SU-DHL-6 (cell line): ENCODE data around the gene ITIH4.

Source experiments
- EZH2phosphoT487 ChIP-seq: fragments of 200-600 bp; sonication (generic), shearing (Covaris generic); conservative IDR thresholded peaks from 2 replicates; pipeline ENCODE4 v1.6.1; 2018; ENCODE audit warnings: mild to moderate bottlenecking, antibody characterized with exemption, low read length, moderate library complexity, mixed read lengths
- TF ChIP-seq, protein P1 (sequence below): fragments of 200-600 bp; sonication (generic); IDR thresholded peaks from one replicate; pipeline ENCODE4 v1.5.1; 2017; ENCODE audit warnings: antibody characterized with exemption, mild to moderate bottlenecking, low read length, moderate library complexity; ENCODE audit not compliant: insufficient read depth, poor library complexity, severe bottlenecking

DNA sequence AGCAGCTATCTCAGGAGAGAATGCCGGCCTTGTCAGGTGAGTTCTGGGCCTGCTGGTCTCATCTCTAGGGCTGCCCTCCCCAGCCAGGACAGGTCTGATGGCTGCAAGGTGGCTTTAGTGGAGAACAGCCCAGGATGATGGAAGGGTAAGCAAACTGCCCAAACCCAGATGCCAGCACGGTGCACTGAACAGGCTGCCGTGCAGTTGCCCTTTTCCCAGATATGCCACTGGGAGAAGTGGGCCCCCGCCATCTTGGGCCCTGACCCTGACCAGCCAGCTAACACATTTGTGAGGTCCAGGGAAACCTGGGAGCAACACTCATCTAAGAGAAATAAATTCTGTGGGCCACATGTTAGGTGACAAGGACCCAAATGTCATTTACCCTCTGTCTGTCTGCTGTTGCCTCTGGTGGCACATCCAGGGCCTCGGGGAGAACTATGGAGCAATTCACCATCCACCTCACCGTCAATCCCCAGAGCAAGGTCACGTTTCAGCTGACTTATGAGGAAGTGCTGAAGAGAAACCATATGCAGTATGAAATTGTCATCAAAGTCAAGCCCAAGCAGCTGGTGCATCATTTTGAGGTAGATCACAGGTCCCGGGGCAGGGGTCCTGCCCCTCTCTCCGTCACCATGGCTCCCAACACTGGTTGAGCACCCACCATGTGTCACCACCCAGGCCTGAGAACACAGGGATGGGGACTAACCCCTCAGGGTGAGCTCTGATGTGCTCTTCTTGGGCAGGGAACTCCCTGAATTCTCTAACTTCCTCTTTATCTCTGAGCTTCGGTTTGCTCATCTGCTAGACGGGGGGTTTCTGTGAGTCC, 51.2 kb downstream of the ITIH4 start:
- TF ChIP-seq, protein P1, sequence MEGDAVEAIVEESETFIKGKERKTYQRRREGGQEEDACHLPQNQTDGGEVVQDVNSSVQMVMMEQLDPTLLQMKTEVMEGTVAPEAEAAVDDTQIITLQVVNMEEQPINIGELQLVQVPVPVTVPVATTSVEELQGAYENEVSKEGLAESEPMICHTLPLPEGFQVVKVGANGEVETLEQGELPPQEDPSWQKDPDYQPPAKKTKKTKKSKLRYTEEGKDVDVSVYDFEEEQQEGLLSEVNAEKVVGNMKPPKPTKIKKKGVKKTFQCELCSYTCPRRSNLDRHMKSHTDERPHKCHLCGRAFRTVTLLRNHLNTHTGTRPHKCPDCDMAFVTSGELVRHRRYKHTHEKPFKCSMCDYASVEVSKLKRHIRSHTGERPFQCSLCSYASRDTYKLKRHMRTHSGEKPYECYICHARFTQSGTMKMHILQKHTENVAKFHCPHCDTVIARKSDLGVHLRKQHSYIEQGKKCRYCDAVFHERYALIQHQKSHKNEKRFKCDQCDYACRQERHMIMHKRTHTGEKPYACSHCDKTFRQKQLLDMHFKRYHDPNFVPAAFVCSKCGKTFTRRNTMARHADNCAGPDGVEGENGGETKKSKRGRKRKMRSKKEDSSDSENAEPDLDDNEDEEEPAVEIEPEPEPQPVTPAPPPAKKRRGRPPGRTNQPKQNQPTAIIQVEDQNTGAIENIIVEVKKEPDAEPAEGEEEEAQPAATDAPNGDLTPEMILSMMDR: no peak
- TF ChIP-seq EZH2phosphoT487: no peak
